Activated CD4-positive, alpha-beta T cell treated with anti-CD3 and anti-CD28 coated beads, Interleukin-10, Interleukin-2, amounts not matched to agents 100 ng/mL and 50 ng/mL, durations not matched to agents 16 hours and 8 hours (primary cell): Measurements from ENCODE around the gene PKP1.

Source experiments
- DNase-seq: peaks from one replicate; pipeline ENCODE4 v3.0.0-alpha.2; 2020

PKP1 gene

DNA sequence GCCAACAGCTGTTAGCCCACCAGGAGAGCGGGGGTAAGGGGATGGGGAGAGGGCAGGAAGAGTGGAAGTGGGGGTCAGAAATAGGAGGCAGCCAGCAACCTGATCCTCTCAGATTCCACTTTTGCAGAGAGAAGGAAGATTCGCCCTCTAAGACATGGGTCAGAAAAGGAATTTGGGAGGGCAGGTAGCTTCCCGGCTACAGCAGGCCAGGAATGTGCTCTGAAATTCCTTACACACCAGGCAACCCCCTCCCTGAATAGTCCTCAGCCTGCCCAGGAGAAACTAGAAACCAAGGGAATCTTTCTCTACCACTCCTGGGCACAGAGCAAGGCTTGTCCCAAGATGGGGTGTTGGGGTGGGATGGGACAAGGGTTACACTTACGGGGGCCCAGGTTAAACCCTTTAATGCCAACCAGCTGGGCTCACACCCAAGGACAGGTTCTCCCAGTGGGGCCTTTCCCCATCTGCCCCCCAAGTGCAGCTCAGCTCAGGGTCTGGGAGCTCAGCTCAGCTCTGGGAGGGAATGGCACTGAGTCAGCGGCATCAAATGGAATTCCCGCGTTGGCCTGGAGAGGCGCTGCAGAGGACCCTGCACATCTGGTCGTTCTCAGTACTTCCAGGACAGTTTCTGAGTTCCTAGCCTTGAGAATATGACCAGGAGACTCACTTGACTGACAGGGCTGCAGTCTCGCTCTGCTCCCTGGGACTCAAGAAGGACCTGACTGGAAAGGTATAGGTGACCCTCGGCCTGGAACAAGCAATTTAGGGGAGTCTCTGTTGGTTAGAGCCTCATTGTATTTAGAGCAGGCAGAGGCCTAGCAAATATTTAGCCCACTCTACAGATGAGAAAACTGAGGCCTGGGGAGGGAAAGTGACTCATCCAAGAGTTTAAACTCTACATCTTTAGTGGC, 93.4 kb downstream of the PKP1 start:
- peak; percentile 18 for DNase-seq

DNA sequence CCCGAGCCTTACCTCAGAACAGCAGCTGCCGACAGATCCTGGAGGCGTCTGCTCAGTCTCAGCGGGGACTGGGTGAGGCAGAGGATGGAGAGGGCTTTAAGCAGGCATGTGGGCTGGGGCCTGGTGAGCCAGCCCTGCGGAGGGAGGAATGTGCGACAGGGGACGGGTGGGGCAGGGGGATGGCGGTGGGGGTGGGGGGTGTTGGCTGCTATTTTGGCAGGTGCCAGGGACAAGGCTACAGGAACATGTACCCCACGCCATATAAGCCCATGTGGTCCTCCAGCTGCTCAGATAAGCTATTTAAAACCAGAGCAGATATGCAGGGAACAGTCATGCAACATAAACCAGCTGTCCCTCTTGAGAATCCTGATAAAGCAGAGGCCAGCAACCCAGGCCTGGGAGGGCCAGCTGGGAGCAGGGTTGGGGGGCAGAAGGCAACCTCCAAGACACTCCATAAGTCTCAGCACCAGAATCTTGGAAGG, 94.3 kb downstream of the PKP1 start, which contains the start of gene TNNT2:
TNNT2 (minus strand) TSS at position 70 of the 482 bp plus-strand sequence. CDS start 4,426 bp downstream, outside the sequence.
- DNase-seq, result no peak

DNA sequence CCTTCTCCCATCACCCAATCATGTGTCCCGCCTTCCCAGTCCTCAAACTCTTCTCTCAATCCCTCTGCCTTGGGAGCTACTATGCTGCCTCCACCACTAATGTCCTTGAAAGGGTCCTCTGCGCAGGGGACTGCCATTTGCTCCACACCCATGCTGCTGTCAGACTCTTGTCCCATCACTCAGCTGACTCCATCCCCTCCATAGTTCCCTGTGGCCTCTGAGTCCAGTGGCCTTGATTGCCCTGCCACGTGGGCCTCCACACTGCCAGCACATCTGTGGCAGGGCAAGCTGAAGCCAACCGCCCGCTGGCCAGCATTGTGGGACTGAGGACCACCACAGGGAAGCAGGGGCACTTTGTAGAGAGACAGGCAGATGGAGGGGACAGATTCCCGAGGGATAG, 95.5 kb downstream of the PKP1 start:
- DNase-seq, result no peak

DNA sequence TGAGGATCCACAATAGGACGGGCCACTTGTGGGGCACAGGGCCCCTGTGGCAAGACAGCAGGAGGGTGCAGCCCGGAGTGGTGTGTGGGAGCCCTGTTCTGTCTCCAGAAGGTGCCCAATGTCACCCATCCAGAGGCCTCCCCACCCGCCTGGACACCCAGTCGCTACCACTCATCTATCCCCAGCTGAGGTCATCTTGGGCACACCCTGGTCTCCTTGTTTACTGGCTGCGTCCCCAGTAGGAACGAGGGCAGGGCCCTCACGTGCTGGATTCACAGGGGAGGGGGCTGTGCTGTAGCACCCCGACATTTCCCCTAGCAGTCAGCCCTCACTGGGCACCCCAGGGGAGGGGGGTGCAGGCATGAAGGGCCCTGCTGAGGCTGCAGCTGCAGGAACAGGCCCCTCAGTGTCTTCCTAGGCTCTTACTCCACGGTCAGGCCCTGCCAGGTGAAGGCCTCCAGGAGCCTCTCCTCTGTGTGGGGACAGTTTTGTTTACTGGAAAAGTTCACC, 96.5 kb downstream of the PKP1 start:
- no peak for DNase-seq

DNA sequence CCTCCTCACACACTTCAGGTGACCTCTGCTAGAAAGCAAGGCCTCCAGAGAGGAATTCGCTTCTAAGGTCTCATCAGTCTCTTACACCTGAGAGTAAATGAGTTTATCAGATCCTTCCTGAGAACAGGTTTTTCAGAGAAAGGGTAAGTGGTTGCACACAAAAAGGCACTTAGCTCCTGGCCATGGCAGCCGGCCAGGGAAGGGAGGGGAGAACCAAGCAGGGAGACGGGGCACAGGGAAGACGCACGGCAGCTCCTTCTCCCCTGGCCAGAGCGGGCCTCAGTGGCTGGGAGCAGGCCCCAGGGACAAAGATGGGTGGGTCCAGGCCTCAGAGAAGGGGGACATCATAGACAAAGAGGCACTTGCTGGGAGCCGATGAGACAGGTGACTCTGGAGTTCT, 97.8 kb downstream of the PKP1 start:
- DNase-seq, result no peak
